Aorta (tissue), 5 donors: ENCODE data around the gene ALG2. TPM values are rescaled to one million over a fixed set of nuclear protein-coding genes. Genes with fewer than 3 reads are reported as not detected.
"Not testable (repeated sequence)": the region's sequence is repeated elsewhere in the genome, so short reads cannot be mapped to it uniquely, and the experiment has no call there.

Experiments
- ATAC-seq: fragments of 200-7000 bp; cut with Tn5 transposase; one replicate; pipeline ENCODE4 v1.9.1; 2022; ENCODE audit warnings: moderate library complexity; ENCODE audit not compliant: low FRiP score
- DNase-seq, 2 donors: peaks; one replicate each; pipeline ENCODE4 v3.0.0-alpha.2; 2020
- H3K27ac ChIP-seq, 2 donors: one replicate each; pipeline ENCODE4 v1.5.1; 2013; ENCODE audit warnings: low read length in 2 of 2, mild to moderate bottlenecking in 2 of 2, moderate library complexity in 2 of 2, control low read depth in 1 of 2, inconsistent platforms in 1 of 2, low read depth in 1 of 2
- H3K27me3 ChIP-seq, 2 donors: one replicate each; pipeline ENCODE4 v1.6.1; 2013; ENCODE audit warnings: control low read depth in 1 of 2, low read length in 1 of 2, mild to moderate bottlenecking in 1 of 2, moderate library complexity in 1 of 2; ENCODE audit not compliant: insufficient read depth in 2 of 2, control insufficient read depth in 1 of 2
- H3K36me3 ChIP-seq, 2 donors: one replicate each; pipeline ENCODE4 v1.6.1; 2013; ENCODE audit warnings: control low read depth in 1 of 2, low read length in 1 of 2, mild to moderate bottlenecking in 1 of 2; ENCODE audit not compliant: insufficient read depth in 2 of 2, control insufficient read depth in 1 of 2
- H3K4me1 ChIP-seq, 2 donors: one replicate each; pipeline ENCODE4 v1.6.1; 2013; ENCODE audit warnings: low read length in 2 of 2, control low read depth in 1 of 2, mild to moderate bottlenecking in 1 of 2, moderate library complexity in 1 of 2; ENCODE audit not compliant: insufficient read depth in 2 of 2, control insufficient read depth in 1 of 2
- H3K4me3 ChIP-seq, 2 donors: one replicate each; pipeline ENCODE4 v1.5.1; 2013; ENCODE audit warnings: low read length in 2 of 2, control low read depth in 1 of 2, mild to moderate bottlenecking in 1 of 2
- H3K9me3 ChIP-seq: one replicate; pipeline ENCODE4 v1.6.1; 2013; ENCODE audit warnings: mild to moderate bottlenecking, low read length; ENCODE audit not compliant: control insufficient read depth
- WGBS, 2 donors: extraction: QIAGEN DNeasy Blood & Tissue Kit; methylation state at CpG; one replicate each; pipeline ENCODE4 v1.1.7; 2013; 5-methylcytosine and 5-hydroxymethylcytosine counted together
- intact Hi-C, 2 donors: fragments of 100-400 bp; cut with DNase I; formaldehyde crosslinking; loops; one replicate each; pipeline versions ENCODE4 v1.14.2 to v1.15.0; 2022
- polyA plus RNA-seq, 2 donors: library from polyadenylated mRNA; stranded (reverse); fragments of 200-250 nt; gene quantifications; one replicate each; pipeline ENCODE4 v1.2.3, GENCODE V29; 2013
- total RNA-seq, 2 donors: library from RNA; stranded (reverse); fragmentation: NEBNext Ultra II Directional; extraction: Animal tissue kit (Norgen Biotek cat#: 25700); gene quantifications; one replicate each; pipeline ENCODE4 v1.2.1, GENCODE V29; 2021
- donor health status: healthy with polysubstance abuse.
- donor health status: Bipolar disorder and iron deficiency.
- donor health status: DM: no; HTN: no; CAD: no.
- donor health status: DM: no; HTN: no; CAD: no.
- donor health status: DM: yes; HTN: yes; CAD: no.

ALG2 gene
- total and polyA plus RNA-seq, 4 donors = 15.4 to 24.1 (median 19.2) TPM

- Histone ChIP-seq H3K9me3 (no peaks in the 10 kb centered on the region), H3K27me3 (no peaks in the 10 kb centered on the region), H3K36me3 (peaks cover 5 to 6% of the 10 kb centered on the region in 2 donors), H3K4me1 (no peaks in the 10 kb centered on the region), H3K27ac (no peak overlapping the region), H3K4me3 (no peak overlapping the region)
- intact Hi-C loops = no loop called here
- 93 to 96% methylated on average over 1 of the region's 1 CpG for WGBS, 2 donors
- DNase-seq = no peak
- no peak for ATAC-seq
Observed at GRCh38 chr9:99213197-99213596, 8.5 kb downstream of the ALG2 start.

- Histone ChIP-seq H3K27ac (no peak overlapping the region), H3K4me3 (no peak overlapping the region), H3K36me3 (peaks cover 2 to 5% of the 10 kb centered on the region in 2 donors), H3K27me3 (no peaks in the 10 kb centered on the region), H3K9me3 (peaks cover 2% of the 10 kb centered on the region), H3K4me1 (no peaks in the 10 kb centered on the region)
- no peak for DNase-seq
- intact Hi-C loops = no loop called here
- no peak for ATAC-seq
- 64 to 92% methylated on average over 1 of the region's 1 CpG for WGBS, 2 donors
Observed at GRCh38 chr9:99211746-99212145, 10.0 kb downstream of the ALG2 start.

- Histone ChIP-seq H3K27me3 (no peaks in the 10 kb centered on the region), H3K9me3 (peaks cover 2% of the 10 kb centered on the region), H3K36me3 (peaks cover 2% of the 10 kb centered on the region in 2 donors), H3K27ac (no peak overlapping the region), H3K4me3 (no peak overlapping the region), H3K4me1 (no peaks in the 10 kb centered on the region)
- DNase-seq = no peak
- intact Hi-C loops = no loop called here
- no peak for ATAC-seq
Observed at GRCh38 chr9:99210572-99210971, 11.2 kb downstream of the ALG2 start.

- H3K4me1 ChIP-seq = no peaks in the 10 kb centered on the region
- no peak for DNase-seq
- no peaks in the 10 kb centered on the region for H3K27me3 ChIP-seq
- H3K9me3 ChIP-seq = no peaks in the 10 kb centered on the region
- no peak overlapping the region for H3K27ac ChIP-seq
- intact Hi-C loops = loop anchor here in 1 of 2 donors (10.0 kb wide), 1 partner anchor 813 kb away; no protein-coding TSS in a partner anchor
- no peaks in the 10 kb centered on the region for H3K36me3 ChIP-seq
- no peak for ATAC-seq
- H3K4me3 ChIP-seq = no peak overlapping the region
- WGBS, 2 donors = 77 to 81% methylated on average over 5 of the region's 5 CpGs
Observed at GRCh38 chr9:99201603-99202002, 20.1 kb downstream of the ALG2 start.

- intact Hi-C loops = loop anchor here in 1 of 2 donors (10.0 kb wide), 1 partner anchor 815 kb away; no protein-coding TSS in a partner anchor
- H3K27ac ChIP-seq = no peak overlapping the region
- ATAC-seq = no peak
- 91% methylated on average over 8 of the region's 8 CpGs for WGBS, 2 donors
- no peaks in the 10 kb centered on the region for H3K36me3 ChIP-seq
- DNase-seq = no peak
- no peak overlapping the region for H3K4me3 ChIP-seq
- no peaks in the 10 kb centered on the region for H3K4me1 ChIP-seq
- no peaks in the 10 kb centered on the region for H3K9me3 ChIP-seq
- H3K27me3 ChIP-seq = no peaks in the 10 kb centered on the region
Observed at GRCh38 chr9:99199938-99200539, 21.7 kb downstream of the ALG2 start.

GRCh38 chr9:99197987-99198386 lies 23.8 kb downstream of the ALG2 start:
- DNase-seq = no peak
- Histone ChIP-seq H3K36me3 (no peaks in the 10 kb centered on the region), H3K9me3 (peaks cover 2% of the 10 kb centered on the region), H3K4me1 (no peaks in the 10 kb centered on the region), H3K27me3 (no peaks in the 10 kb centered on the region), H3K27ac (no peak overlapping the region), H3K4me3 (no peak overlapping the region)
- intact Hi-C loops = no loop called here
- 50 to 60% methylated on average over 9 of the region's 9 CpGs for WGBS, 2 donors
- no peak for ATAC-seq

- intact Hi-C loops = no loop called here
- WGBS, 2 donors = 88 to 93% methylated on average over 3 of the region's 3 CpGs
- H3K36me3 ChIP-seq = no peaks in the 10 kb centered on the region
- H3K27ac ChIP-seq = no peak overlapping the region
- H3K4me3 ChIP-seq = no peak overlapping the region
- no peaks in the 10 kb centered on the region for H3K4me1 ChIP-seq
- DNase-seq = no peak
- no peak for ATAC-seq
- H3K9me3 ChIP-seq = peaks cover 2% of the 10 kb centered on the region
- H3K27me3 ChIP-seq = no peaks in the 10 kb centered on the region
Observed at GRCh38 chr9:99197124-99197630, 24.6 kb downstream of the ALG2 start.

- H3K9me3 ChIP-seq, H3K4me3 ChIP-seq, H3K4me1 ChIP-seq, intact Hi-C loops, DNase-seq, H3K27me3 ChIP-seq, H3K36me3 ChIP-seq, ATAC-seq, H3K27ac ChIP-seq: not testable (repeated sequence)
- WGBS, 2 donors = 84 to 87% methylated on average over 5 of the region's 5 CpGs
Observed at GRCh38 chr9:99196484-99196883, 25.3 kb downstream of the ALG2 start.

- Histone ChIP-seq H3K27me3 (no peaks in the 10 kb centered on the region), H3K4me1 (no peaks in the 10 kb centered on the region), H3K4me3 (no peak overlapping the region), H3K9me3 (peaks cover 2% of the 10 kb centered on the region), H3K36me3 (no peaks in the 10 kb centered on the region), H3K27ac (no peak overlapping the region)
- intact Hi-C loops = no loop called here
- 73 to 78% methylated on average over 2 of the region's 2 CpGs for WGBS, 2 donors
- DNase-seq (no peak), ATAC-seq (no peak)
Observed at GRCh38 chr9:99193466-99193821, 28.3 kb downstream of the ALG2 start.
